SU-DHL-6 (cell line): ENCODE results near the gene CLNS1A.

Experiments used
- H2AFZ ChIP-seq: fragments of 200-600 bp; sonication (generic); 2 replicates; pipeline ENCODE4 v1.6.1; 2014; ENCODE audit warnings: low read depth, mild to moderate bottlenecking, moderate library complexity, mixed read lengths, antibody characterized with exemption, low read length; ENCODE audit not compliant: severe bottlenecking
- H3F3A ChIP-seq: fragments of 200-600 bp; shearing (Covaris generic); 2 replicates; pipeline ENCODE4 v1.6.0; 2016; ENCODE audit warnings: antibody characterized with exemption, mild to moderate bottlenecking; ENCODE audit not compliant: insufficient read depth
- H3K27ac ChIP-seq: fragments of 200-600 bp; sonication (generic); 2 replicates; pipeline ENCODE4 v1.5.1; 2016; ENCODE audit warnings: low read depth, mild to moderate bottlenecking, low read length, moderate library complexity, mixed read lengths
- H3K27me3 ChIP-seq: fragments of 200-600 bp; sonication (generic), shearing (Covaris generic); 2 replicates; pipeline ENCODE4 v1.6.0; 2014; ENCODE audit warnings: mild to moderate bottlenecking, low read length
- H3K36me3 ChIP-seq: fragments of 200-600 bp; sonication (generic); 2 replicates; pipeline ENCODE4 v1.6.1; 2014; ENCODE audit warnings: mild to moderate bottlenecking, low read length, mixed read lengths
- H3K4me2 ChIP-seq: fragments of 300-600, 200-600 bp; shearing (Covaris generic), sonication (generic); 2 replicates; pipeline ENCODE4 v1.6.0; 2014; ENCODE audit warnings: low read length, low read depth, mild to moderate bottlenecking; ENCODE audit not compliant: poor library complexity, severe bottlenecking
- H3K4me3 ChIP-seq: fragments of 200-600 bp; sonication (generic); 2 replicates; pipeline ENCODE4 v1.5.1; 2014; ENCODE audit warnings: antibody characterized with exemption, low read length, mild to moderate bottlenecking, mixed read lengths; ENCODE audit not compliant: insufficient read depth, poor library complexity, severe bottlenecking
- H3K79me2 ChIP-seq: fragments of 200-600 bp; sonication (generic); 2 replicates; pipeline ENCODE4 v1.6.1; 2014; ENCODE audit warnings: mild to moderate bottlenecking, low read length, moderate library complexity; ENCODE audit not compliant: insufficient read depth
- H3K9ac ChIP-seq: fragments of 200-600 bp; sonication (generic); 2 replicates; pipeline ENCODE4 v1.7.0; 2014; ENCODE audit warnings: mild to moderate bottlenecking, low read length
- H3K9me2 ChIP-seq: fragments of 200-600 bp; sonication (generic); replicated peaks from 2 replicates; pipeline ENCODE4 v1.6.1; 2014; ENCODE audit warnings: low read length; ENCODE audit not compliant: insufficient read depth
- H3K9me3 ChIP-seq: fragments of 200-600 bp; sonication (generic); 2 replicates; pipeline ENCODE4 v1.6.1; 2014; ENCODE audit warnings: low read length, mixed read lengths; ENCODE audit not compliant: insufficient read depth
- H4K20me1 ChIP-seq: fragments of 200-600 bp; sonication (generic); 2 replicates; pipeline ENCODE4 v1.6.1; 2014; ENCODE audit warnings: low read depth, mild to moderate bottlenecking, antibody characterized with exemption, low read length, moderate library complexity, mixed read lengths
- CTCF ChIP-seq: fragments of 200-600 bp; sonication (generic); IDR thresholded peaks from one replicate; pipeline ENCODE4 v1.5.1; 2017; ENCODE audit warnings: antibody characterized with exemption, mild to moderate bottlenecking, low read length, moderate library complexity; ENCODE audit not compliant: insufficient read depth, poor library complexity, severe bottlenecking
- EZH2phosphoT487 ChIP-seq: fragments of 200-600 bp; sonication (generic), shearing (Covaris generic); conservative IDR thresholded peaks from 2 replicates; pipeline ENCODE4 v1.6.1; 2018; ENCODE audit warnings: mild to moderate bottlenecking, antibody characterized with exemption, low read length, moderate library complexity, mixed read lengths

The CLNS1A gene

DNA sequence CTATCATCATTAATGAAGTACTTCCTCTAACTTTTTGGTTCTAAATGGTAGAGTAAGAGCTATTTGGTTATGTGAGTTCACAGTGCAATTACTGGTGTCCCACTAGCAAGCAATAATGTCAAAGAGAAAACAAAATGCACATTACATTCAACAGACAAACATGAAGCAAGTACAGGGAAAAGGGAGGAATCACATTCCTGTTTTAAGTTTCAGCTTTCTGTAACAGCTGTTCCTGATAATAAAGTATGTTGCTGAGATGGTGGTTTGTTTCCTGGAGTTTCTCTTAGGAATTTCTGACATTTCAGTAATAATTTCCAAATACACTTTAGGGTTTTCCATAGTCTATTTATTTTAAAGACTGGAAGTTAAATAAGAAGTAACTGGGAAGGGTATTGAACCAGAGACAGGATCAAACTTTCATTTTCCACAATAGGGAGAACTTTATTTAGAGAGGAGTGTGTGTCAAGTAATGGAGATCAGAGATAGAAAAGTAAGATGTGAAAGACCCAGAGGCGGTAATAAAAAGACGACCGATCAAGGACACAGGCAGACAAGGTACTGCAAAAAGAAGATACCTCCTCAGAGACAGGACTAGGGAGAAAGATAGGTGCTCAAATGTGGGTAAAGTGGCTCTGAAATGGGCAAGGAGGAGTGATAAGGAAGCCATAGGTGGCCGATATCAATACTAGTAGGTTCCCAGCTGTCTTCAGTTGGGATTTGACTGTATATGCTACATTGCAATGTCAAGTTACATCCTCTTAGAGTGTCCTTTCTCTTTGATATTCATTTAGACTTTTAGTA lies 20.8 kb upstream of the CLNS1A start:
- no peaks in the 10 kb centered on the region for H3K36me3 ChIP-seq
- H3K27ac ChIP-seq: no peak overlapping the region
- no peak overlapping the region for H2AFZ ChIP-seq
- no peak overlapping the region for H3K4me2 ChIP-seq
- no peak overlapping the region for H3K4me3 ChIP-seq
- no peaks in the 10 kb centered on the region for H3K9me2 ChIP-seq
- H3K79me2 ChIP-seq: no peaks in the 10 kb centered on the region
- no peak overlapping the region for H3K9ac ChIP-seq
- no peak for TF ChIP-seq CTCF
- no peak for TF ChIP-seq EZH2phosphoT487
- no peaks in the 10 kb centered on the region for H3K9me3 ChIP-seq
- peaks cover 10% of the 10 kb centered on the region; the same call in 1 of the 2 replicates for H3F3A ChIP-seq
- H3K27me3 ChIP-seq: no peaks in the 10 kb centered on the region
- no peaks in the 10 kb centered on the region for H4K20me1 ChIP-seq

DNA sequence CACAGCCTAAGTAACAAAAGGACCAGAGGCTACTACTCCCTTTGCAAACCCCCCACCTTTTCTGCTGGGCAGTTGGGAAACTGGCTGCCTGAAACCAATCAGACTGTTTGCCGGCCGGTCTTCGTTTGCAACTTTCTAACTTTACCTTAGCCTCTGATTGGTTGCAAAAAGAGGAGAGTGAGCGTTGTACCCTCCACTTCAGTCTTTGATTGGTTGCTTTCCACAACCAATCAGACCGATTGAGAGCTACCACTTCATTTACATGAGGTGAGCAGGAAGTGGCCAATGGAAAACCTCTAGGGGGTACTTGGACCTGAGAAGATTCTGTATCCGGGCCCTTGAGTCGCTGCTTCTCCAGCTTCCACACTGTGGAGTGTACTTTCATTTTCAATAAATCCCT lies 18.8 kb upstream of the CLNS1A start:
- TF ChIP-seq CTCF (no peak), EZH2phosphoT487 (no peak)
- Histone ChIP-seq H3K4me3 (no peak overlapping the region), H3K79me2 (no peaks in the 10 kb centered on the region), H3K9ac (no peak overlapping the region), H3K27me3 (no peaks in the 10 kb centered on the region), H3K9me2 (no peaks in the 10 kb centered on the region), H4K20me1 (no peaks in the 10 kb centered on the region), H3K4me2 (no peak overlapping the region), H3K27ac (no peak overlapping the region), H3K36me3 (no peaks in the 10 kb centered on the region), H3K9me3 (no peaks in the 10 kb centered on the region), H3F3A (peaks cover 7% of the 10 kb centered on the region; the same call in 1 of the 2 replicates), H2AFZ (no peak overlapping the region)

- Histone ChIP-seq H3K27ac (no peak overlapping the region), H3F3A (peaks cover 6% of the 10 kb centered on the region; the same call in 1 of the 2 replicates)
- TF ChIP-seq CTCF (no peak), EZH2phosphoT487 (no peak)
These were observed 17.3 kb upstream of the CLNS1A start for GRCh38 chr11:77654770-77655434.

More at GRCh38 chr11:77654770-77655434, 17.3 kb upstream of the CLNS1A start:
- Histone ChIP-seq H3K9ac (no peak overlapping the region), H3K4me3 (no peak overlapping the region), H2AFZ (no peak overlapping the region), H3K9me2 (no peaks in the 10 kb centered on the region), H3K9me3 (no peaks in the 10 kb centered on the region), H3K4me2 (no peak overlapping the region), H3K79me2 (no peaks in the 10 kb centered on the region), H4K20me1 (no peaks in the 10 kb centered on the region), H3K36me3 (no peaks in the 10 kb centered on the region), H3K27me3 (no peaks in the 10 kb centered on the region)
